ENCODE results near the gene MEOX1. TPM values are rescaled to one million over a fixed set of nuclear protein-coding genes. Genes with fewer than 3 reads are reported as not detected.

MEOX1 gene
- total and polyA plus RNA-seq, 2 of the 13 experiments (the other 11 are each of a cell fraction or from before 2014, with no cell fraction given) = not detected

- TF ChIP-seq, protein P1, sequence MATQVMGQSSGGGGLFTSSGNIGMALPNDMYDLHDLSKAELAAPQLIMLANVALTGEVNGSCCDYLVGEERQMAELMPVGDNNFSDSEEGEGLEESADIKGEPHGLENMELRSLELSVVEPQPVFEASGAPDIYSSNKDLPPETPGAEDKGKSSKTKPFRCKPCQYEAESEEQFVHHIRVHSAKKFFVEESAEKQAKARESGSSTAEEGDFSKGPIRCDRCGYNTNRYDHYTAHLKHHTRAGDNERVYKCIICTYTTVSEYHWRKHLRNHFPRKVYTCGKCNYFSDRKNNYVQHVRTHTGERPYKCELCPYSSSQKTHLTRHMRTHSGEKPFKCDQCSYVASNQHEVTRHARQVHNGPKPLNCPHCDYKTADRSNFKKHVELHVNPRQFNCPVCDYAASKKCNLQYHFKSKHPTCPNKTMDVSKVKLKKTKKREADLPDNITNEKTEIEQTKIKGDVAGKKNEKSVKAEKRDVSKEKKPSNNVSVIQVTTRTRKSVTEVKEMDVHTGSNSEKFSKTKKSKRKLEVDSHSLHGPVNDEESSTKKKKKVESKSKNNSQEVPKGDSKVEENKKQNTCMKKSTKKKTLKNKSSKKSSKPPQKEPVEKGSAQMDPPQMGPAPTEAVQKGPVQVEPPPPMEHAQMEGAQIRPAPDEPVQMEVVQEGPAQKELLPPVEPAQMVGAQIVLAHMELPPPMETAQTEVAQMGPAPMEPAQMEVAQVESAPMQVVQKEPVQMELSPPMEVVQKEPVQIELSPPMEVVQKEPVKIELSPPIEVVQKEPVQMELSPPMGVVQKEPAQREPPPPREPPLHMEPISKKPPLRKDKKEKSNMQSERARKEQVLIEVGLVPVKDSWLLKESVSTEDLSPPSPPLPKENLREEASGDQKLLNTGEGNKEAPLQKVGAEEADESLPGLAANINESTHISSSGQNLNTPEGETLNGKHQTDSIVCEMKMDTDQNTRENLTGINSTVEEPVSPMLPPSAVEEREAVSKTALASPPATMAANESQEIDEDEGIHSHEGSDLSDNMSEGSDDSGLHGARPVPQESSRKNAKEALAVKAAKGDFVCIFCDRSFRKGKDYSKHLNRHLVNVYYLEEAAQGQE (IDR thresholded peaks at IDR 0.05; ENCODE audit: borderline replicate concordance in 1 of 2, low read depth in 1 of 2, low read length in 2 of 2) = no peak
- TF ChIP-seq ZNF768 (CRISPR knock-in tag; IDR thresholded peaks at IDR 0.05) (peak; percentile 98), HMGA1 (CRISPR knock-in tag; conservative IDR thresholded peaks at IDR 0.05) (no peak), MTA1 (CRISPR knock-in tag; IDR thresholded peaks at IDR 0.05; ENCODE audit: borderline replicate concordance) (no peak), ZFP82 (CRISPR knock-in tag; IDR thresholded peaks at IDR 0.05; ENCODE audit: borderline replicate concordance) (no peak), RFX3 (CRISPR knock-in tag; IDR thresholded peaks at IDR 0.05) (no peak), RFXAP (CRISPR knock-in tag; IDR thresholded peaks at IDR 0.05; ENCODE audit: borderline replicate concordance) (0 out of 2 replicates have a peak, but pooled peaks have one; percentile 2), RERE (CRISPR knock-in tag; IDR thresholded peaks at IDR 0.05; ENCODE audit: low read depth) (0 out of 2 replicates have a peak, but pooled peaks have one; percentile 13), ZFP91 (CRISPR knock-in tag; IDR thresholded peaks at IDR 0.05; ENCODE audit: borderline replicate concordance) (0 out of 2 replicates have a peak, but pooled peaks have one; percentile 11), KMT2B (CRISPR knock-in tag; IDR thresholded peaks at IDR 0.05) (no peak)
- TF ChIP-seq, protein P2, sequence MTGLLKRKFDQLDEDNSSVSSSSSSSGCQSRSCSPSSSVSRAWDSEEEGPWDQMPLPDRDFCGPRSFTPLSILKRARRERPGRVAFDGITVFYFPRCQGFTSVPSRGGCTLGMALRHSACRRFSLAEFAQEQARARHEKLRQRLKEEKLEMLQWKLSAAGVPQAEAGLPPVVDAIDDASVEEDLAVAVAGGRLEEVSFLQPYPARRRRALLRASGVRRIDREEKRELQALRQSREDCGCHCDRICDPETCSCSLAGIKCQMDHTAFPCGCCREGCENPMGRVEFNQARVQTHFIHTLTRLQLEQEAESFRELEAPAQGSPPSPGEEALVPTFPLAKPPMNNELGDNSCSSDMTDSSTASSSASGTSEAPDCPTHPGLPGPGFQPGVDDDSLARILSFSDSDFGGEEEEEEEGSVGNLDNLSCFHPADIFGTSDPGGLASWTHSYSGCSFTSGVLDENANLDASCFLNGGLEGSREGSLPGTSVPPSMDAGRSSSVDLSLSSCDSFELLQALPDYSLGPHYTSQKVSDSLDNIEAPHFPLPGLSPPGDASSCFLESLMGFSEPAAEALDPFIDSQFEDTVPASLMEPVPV (CRISPR knock-in tag; IDR thresholded peaks at IDR 0.05) = peak; percentile 47; the same call in 1 of the 2 replicates
- TF ChIP-seq, protein P3, sequence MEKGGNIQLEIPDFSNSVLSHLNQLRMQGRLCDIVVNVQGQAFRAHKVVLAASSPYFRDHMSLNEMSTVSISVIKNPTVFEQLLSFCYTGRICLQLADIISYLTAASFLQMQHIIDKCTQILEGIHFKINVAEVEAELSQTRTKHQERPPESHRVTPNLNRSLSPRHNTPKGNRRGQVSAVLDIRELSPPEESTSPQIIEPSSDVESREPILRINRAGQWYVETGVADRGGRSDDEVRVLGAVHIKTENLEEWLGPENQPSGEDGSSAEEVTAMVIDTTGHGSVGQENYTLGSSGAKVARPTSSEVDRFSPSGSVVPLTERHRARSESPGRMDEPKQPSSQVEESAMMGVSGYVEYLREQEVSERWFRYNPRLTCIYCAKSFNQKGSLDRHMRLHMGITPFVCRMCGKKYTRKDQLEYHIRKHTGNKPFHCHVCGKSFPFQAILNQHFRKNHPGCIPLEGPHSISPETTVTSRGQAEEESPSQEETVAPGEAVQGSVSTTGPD (CRISPR knock-in tag; IDR thresholded peaks at IDR 0.05) = no peak
- TF ChIP-seq, protein P4, sequence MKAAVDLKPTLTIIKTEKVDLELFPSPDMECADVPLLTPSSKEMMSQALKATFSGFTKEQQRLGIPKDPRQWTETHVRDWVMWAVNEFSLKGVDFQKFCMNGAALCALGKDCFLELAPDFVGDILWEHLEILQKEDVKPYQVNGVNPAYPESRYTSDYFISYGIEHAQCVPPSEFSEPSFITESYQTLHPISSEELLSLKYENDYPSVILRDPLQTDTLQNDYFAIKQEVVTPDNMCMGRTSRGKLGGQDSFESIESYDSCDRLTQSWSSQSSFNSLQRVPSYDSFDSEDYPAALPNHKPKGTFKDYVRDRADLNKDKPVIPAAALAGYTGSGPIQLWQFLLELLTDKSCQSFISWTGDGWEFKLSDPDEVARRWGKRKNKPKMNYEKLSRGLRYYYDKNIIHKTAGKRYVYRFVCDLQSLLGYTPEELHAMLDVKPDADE (CRISPR knock-in tag; IDR thresholded peaks at IDR 0.05) = no peak
Observed at GRCh38 chr17:43665937-43666236, 4.2 kb upstream of the MEOX1 start (continued).
